Motor neuron (in vitro differentiated cells): ENCODE results near the gene RSAD2. TPM values are rescaled to one million over a fixed set of nuclear protein-coding genes. Genes with fewer than 3 reads are reported as not detected.
A peak's percentile ranks its signal among the peaks of the same experiment; 100 is the strongest.
"Not testable (repeated sequence)": the region's sequence is repeated elsewhere in the genome, so short reads cannot be mapped to it uniquely, and the experiment has no call there.

Experiments
- ATAC-seq, 8 experiments: fragments of 200-7000 bp; cut with Tn5 transposase; replicated peaks in 6 of 8; 2 replicates each; pipeline ENCODE4 v1.8.0; 2021; ENCODE audit warnings: mild to moderate bottlenecking in 8 of 8, moderate library complexity in 8 of 8
- H3K27ac ChIP-seq, 2 donors: fragments of 250-450 bp; sonication (Bioruptor Pico); 2 replicates each; pipeline ENCODE4 v1.9.0; 2021; ENCODE audit warnings: antibody characterized with exemption in 2 of 2, mild to moderate bottlenecking in 2 of 2, moderate library complexity in 1 of 2
- H3K4me1 ChIP-seq, 2 donors: fragments of 250-450 bp; sonication (Bioruptor Pico); replicated peaks in 1 of 2; 2 replicates each; pipeline ENCODE4 v1.6.1; 2021; ENCODE audit warnings: antibody characterized with exemption in 2 of 2, mild to moderate bottlenecking in 2 of 2, moderate library complexity in 1 of 2
- H3K4me3 ChIP-seq, 5 donors: fragments of 250-450 bp; sonication (Bioruptor Pico); 2 replicates each; pipeline ENCODE4 v1.9.0; 2021; ENCODE audit warnings: antibody characterized with exemption in 5 of 5, mild to moderate bottlenecking in 5 of 5, moderate library complexity in 4 of 5
- WGBS, 10 experiments: fragments of 450-650 bp; shearing (Covaris generic); methylation state at CpG; one replicate each; pipeline ENCODE4 v1.0.0; 2022; 5-methylcytosine and 5-hydroxymethylcytosine counted together
- in situ Hi-C, 9 experiments: fragments of 400-800 bp; cut with MboI; loops; one replicate each; pipeline ENCODE4 v1.15.0; 2021; ENCODE audit warnings: low sequenced_read_pairs in 9 of 9, low pct_unique_long_range_greater_than_20kb in 2 of 9; ENCODE audit not compliant: unreplicated experiment in 9 of 9
- total RNA-seq, 8 experiments: library from RNA; unstranded; fragments of 300-600 nt; gene quantifications; 2 replicates each; pipeline versions ENCODE4 v1.2.3 to v1.2.4, GENCODE V29; 2022

The RSAD2 gene
- total RNA-seq, 8 experiments from 2014 or later: 0.27 to 10.2 (median 1.1) TPM

DNA sequence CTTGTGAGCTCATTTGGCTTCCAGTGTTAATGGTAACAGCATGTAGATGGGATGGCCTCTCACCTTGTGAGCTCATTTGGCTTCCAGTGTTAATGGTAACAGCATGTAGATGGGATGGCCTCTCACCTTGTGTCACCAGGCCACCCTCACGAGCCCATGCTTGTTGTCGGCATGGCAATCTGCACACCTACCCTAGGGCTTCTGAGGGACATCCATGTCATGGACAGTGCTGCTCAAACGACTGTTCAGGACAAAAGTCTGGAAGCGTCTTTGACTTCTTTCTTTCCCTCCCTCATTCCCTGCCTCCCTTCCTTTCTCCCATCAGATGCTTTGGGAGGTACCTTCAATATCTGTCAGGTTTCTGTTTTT lies 58.1 kb downstream of the RSAD2 start:
- 78 to 100% (median 86%) methylated on average over 1 to 4 of the region's 4 CpGs; no CpG with 5 or more reads in 5 of the 10 experiments for WGBS, 10 experiments
- peak in 3 of 8 experiments; percentile 11 to 46 (median 45) for ATAC-seq
- H3K4me3 ChIP-seq, H3K27ac ChIP-seq, in situ Hi-C loops: not testable (repeated sequence)
- H3K4me1 ChIP-seq: peaks cover 18 to 20% of the 10 kb centered on the region in 2 donors

DNA sequence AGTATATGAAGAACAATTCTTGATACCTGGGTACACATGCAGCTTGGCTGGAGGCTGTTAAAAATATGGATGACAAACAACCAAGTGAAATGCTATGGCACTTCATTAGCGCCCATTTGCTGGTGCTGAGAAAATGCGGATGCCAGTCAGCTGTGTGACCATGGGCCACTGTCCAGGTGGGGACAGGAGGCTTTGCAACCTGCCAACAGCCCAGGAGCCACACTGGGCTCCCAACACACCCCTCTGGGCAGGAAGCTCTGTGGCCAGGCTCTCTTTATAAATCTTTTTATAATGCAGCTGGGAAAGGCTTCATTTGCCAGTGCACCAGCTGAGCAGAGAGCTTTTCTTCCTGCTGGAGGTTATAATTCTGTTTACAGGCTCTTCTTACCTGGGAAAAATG lies 59.6 kb downstream of the RSAD2 start:
- no peak overlapping the region for H3K27ac ChIP-seq
- no peak for ATAC-seq
- H3K4me3 ChIP-seq: no peak overlapping the region
- WGBS, 10 experiments: 80 to 100% (median 100%) methylated on average over 1 to 2 of the region's 2 CpGs; no CpG with 5 or more reads in 3 of the 10 experiments
- H3K4me1 ChIP-seq: peaks cover 11 to 18% of the 10 kb centered on the region in 2 donors
- in situ Hi-C loops: no loop called here

DNA sequence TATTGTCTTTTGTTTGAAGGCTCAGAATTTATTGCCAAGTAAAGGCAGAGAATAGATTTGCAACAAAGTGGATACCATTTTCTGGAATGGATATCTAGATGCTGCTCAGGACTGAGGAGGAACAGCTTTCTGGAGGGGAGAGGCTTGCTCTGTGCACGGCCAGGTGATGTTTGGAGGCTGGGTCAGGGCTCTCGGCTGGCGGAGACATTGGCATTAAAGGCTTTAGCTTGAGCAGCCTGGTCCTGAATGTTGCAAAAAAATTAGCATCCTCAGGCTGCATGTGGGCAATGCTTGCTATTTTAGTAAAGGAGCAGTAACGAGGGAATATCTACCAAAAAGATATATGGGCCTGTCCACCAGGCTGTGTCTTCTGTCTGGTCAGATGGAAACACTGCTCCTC lies 60.0 kb downstream of the RSAD2 start:
- no peak overlapping the region for H3K27ac ChIP-seq
- peaks cover 11 to 18% of the 10 kb centered on the region in 2 donors for H3K4me1 ChIP-seq
- no peak overlapping the region for H3K4me3 ChIP-seq
- 60 to 100% (median 83%) methylated on average over 1 to 4 of the region's 4 CpGs; no CpG with 5 or more reads in 1 of the 10 experiments for WGBS, 10 experiments
- ATAC-seq: no peak
- in situ Hi-C loops: no loop called here

DNA sequence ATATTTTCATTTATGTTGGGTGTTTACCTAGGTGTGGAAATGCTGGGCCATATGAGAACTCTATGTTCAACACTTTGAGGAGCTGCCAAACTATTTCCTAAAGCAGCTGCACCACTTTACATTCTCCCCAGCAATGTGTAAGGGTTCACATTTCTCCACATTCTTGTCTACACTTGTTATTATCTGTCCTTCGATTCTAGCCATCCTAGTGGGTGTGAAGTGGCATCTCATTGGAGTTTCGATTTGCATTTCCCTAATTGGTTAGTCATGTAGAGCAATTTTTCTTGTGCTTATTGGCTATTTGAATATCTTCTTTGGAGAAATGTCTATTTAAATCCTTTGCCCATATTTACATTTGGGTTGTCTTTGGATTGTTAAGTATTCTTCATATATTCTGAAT lies 61.5 kb downstream of the RSAD2 start:
- in situ Hi-C loops: no loop called here
- peaks cover 11 to 12% of the 10 kb centered on the region in 2 donors for H3K4me1 ChIP-seq
- peak in 3 of 8 experiments; percentile 47 to 52 (median 48) for ATAC-seq
- no peak overlapping the region for H3K27ac ChIP-seq
- 7 to 100% (median 75%) methylated on average over 1 to 2 of the region's 2 CpGs; no CpG with 5 or more reads in 1 of the 10 experiments for WGBS, 10 experiments
- H3K4me3 ChIP-seq: no peak overlapping the region

DNA sequence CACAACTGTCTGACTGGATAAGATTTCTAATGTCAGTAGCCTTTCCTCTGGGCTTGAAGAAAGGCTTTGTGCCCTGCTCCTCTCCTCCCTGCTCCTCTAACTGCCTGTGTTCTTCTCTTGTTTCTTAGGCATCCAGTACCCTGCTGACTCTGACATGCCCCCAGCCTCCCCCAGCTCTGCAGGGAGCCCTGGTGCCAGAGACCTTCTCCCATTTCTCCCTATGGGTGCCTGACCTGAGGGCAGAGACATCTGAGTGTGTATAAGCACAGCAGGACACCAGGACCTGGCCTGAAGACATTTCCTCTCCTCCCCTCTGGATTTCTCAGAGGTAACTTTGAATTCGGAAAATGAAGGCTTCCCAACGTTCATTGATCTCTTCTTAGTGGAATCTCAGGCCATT lies 63.2 kb downstream of the RSAD2 start:
- in situ Hi-C loops: no loop called here
- 43 to 100% (median 87%) methylated on average over 2 of the region's 2 CpGs; no CpG with 5 or more reads in 4 of the 10 experiments for WGBS, 10 experiments
- H3K27ac ChIP-seq: no peak overlapping the region
- no peak overlapping the region for H3K4me3 ChIP-seq
- H3K4me1 ChIP-seq: peaks cover 10 to 11% of the 10 kb centered on the region in 2 donors
- no peak for ATAC-seq

DNA sequence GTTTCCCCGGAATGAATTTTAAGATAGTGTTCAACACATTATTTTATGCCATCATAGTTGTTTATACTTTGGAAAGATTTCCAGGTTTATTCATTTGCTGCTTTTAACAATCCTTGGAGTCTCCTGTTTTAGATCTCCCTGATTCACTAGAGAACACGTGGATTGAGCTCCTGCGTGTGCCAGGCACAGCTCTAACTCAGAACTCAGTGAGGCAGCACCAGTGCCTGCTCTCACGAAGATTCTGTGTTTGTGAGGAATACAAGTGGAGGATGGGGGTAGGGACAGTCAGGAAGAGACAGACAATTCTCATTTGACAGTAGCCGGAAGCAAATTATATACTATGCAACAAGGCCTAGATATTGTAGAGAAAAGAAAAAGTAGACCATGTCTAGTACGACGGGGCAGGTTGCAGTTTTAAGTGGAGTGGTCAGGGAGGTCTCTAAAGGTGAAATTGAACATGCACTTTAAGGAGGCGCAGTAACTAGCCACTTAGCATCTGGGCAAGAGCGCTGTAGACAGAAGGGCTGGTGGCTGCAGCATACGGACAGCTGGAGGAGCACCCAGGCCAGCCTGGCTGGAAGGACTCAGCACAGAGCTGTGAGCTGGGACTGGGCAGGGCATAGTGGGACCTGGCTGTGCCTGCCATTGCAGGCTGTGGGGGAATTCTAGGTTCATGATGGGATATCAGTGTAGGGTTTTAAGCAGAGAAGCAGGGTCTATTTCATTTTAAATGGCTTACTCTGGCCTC lies 63.9 kb downstream of the RSAD2 start:
- no peak overlapping the region for H3K27ac ChIP-seq
- no peak overlapping the region for H3K4me3 ChIP-seq
- WGBS, 10 experiments: 82 to 100% (median 96%) methylated on average over 1 to 9 of the region's 10 CpGs
- H3K4me1 ChIP-seq: peaks cover 9 to 11% of the 10 kb centered on the region in 2 donors
- ATAC-seq: no peak
- in situ Hi-C loops: no loop called here

DNA sequence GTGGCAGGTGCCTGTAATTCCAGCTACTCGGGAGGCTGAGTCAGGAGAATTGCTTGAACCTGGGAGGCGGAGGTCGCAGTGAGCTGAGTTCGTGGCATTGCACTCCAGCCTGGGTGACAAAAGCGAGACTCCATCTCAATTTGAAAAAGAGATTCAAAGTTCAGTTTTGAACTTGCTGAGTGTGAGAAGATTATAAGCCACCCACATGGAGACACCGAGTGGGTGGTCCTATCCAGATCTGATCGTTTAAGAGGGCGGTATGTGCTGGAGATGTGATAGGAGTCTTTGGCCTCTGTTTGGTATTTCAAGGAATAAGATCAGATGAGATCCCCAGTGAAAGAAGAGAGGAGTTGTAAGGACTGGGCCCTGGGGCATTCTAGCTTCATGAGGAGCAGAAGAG lies 65.3 kb downstream of the RSAD2 start:
- Histone ChIP-seq H3K27ac (no peak overlapping the region), H3K4me1 (peaks cover under 1 to 1% of the 10 kb centered on the region in 2 donors), H3K4me3 (no peak overlapping the region)
- ATAC-seq: no peak
- in situ Hi-C loops: no loop called here
- 42 to 100% (median 96%) methylated on average over 1 to 8 of the region's 8 CpGs; no CpG with 5 or more reads in 3 of the 10 experiments for WGBS, 10 experiments

DNA sequence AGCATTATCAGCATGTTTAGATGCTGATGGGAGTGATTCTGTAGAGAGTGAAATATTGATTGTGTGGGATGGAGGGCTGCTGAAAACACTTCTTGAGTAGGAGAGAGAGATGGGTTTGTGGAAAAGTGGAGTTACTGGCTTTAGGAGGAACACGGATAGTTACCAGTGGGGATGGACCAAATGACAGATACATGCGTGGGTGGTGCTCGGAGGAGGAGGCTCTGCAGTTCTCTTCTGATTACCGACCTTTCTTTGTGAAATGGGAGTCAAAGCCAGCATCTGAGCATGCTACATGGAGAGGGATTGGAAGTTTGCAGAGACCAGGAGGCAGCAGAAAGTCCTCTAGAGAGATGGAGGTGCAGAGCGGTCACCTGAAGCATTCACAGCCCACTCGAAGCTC lies 65.9 kb downstream of the RSAD2 start:
- in situ Hi-C loops: no loop called here
- ATAC-seq: no peak
- H3K4me1 ChIP-seq: no peaks in the 10 kb centered on the region
- no peak overlapping the region for H3K27ac ChIP-seq
- no peak overlapping the region for H3K4me3 ChIP-seq
- 62 to 100% (median 93%) methylated on average over 1 to 6 of the region's 6 CpGs; no CpG with 5 or more reads in 2 of the 10 experiments for WGBS, 10 experiments

DNA sequence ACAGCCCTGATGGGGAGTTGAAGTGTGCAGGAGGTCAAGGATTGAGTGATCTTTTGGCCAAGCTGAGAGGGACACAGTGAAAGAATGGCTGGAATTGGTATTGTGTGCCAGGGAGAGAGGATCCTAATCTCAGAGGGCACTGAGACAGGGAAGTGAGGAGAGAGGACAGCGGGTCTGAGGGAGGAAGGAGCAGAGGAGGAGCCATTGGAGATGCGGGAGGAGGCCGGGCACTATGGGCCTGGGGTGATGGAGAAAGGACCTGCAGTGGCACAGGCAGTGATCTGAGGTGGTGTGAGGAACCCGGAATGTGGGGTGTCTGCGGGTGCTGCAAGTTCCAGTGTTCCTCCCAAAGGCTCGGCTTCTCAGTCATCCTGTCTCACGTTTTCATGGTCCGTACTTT lies 66.4 kb downstream of the RSAD2 start:
- in situ Hi-C loops: no loop called here
- no peak overlapping the region for H3K27ac ChIP-seq
- ATAC-seq: no peak
- no peaks in the 10 kb centered on the region for H3K4me1 ChIP-seq
- 90 to 100% (median 100%) methylated on average over 1 to 3 of the region's 8 CpGs; no CpG with 5 or more reads in 7 of the 10 experiments for WGBS, 10 experiments
- H3K4me3 ChIP-seq: no peak overlapping the region

DNA sequence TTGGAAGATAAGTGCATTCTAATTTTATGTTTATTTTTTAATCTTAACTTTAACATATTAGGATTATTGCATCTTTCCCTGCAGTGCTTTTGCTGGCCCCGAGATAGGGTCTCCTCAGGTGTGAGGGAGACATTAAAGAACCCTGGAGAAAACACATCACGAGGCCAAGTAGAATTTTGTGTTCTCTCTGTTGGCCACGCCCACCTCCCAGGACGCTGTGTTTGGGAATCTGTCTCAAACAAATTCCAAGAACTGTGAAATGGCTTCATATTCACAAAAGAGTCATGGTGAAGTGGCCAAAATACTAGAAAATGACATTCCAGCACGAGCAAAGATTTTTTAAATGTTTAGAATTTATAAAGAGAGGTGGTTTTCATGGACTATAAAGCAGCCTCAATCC lies 67.0 kb downstream of the RSAD2 start:
- no peak for ATAC-seq
- Histone ChIP-seq H3K4me1 (no peaks in the 10 kb centered on the region), H3K4me3 (no peak overlapping the region), H3K27ac (no peak overlapping the region)
- WGBS, 10 experiments: 58 to 100% (median 92%) methylated on average over 1 to 4 of the region's 5 CpGs; no CpG with 5 or more reads in 2 of the 10 experiments
- in situ Hi-C loops: no loop called here

DNA sequence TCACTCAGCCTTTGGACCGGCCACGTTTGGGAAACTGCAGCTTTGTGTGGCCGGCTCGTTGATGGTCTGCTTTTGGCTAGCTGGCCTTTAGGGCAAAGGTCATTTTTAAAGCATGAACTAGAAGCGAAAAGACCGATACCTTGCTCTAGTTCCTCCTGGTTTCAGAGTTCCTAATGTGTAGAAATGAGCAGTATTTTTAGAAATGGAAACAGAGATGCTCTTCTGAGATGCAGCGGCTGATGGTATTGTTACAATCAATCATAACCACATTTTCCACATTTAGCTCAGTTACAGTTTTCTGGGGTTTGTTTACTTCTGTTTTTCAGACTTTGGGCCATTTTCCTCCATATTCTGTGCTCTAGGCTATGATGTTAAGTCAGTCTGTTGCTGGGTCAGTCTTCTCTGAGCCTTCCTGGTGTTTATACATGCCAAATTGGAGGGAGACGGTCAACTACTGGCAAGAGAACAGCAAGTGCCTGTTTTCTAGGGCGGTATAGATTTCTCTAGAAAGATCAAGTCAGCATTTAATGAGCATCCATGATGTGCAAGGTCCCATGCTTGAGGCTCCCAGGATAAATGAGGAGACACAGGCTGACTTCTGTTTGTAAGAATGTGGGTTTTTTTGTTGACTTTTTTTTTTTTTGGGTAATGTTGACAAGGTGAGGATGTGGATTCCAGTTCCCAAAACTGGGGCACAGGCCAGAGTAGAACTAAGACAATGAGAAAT lies 67.7 kb downstream of the RSAD2 start:
- H3K4me1 ChIP-seq: no peaks in the 10 kb centered on the region
- no peak for ATAC-seq
- H3K27ac ChIP-seq: no peak overlapping the region
- in situ Hi-C loops: no loop called here
- WGBS, 10 experiments: 84 to 100% (median 94%) methylated on average over 1 to 9 of the region's 9 CpGs; no CpG with 5 or more reads in 1 of the 10 experiments
- H3K4me3 ChIP-seq: no peak overlapping the region

DNA sequence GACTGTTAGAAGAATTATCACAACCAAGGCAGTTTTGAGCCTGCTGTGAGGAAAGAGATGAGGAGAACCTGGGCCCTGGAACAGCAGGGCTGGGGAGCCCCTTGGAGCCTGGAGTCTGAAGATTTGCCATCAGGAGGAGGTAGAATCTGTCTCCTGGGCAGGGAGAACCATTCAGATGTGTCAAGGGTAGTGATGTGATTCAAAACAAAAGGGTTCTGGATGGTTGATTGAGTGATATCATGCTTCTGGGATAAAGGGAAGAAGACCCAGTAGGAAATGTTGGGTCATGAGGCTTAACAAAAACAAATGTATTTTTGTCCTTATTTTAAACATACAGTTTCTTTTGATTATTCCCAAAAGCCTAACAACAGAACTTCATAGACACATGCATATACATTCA lies 68.2 kb downstream of the RSAD2 start:
- Histone ChIP-seq H3K4me1 (no peaks in the 10 kb centered on the region), H3K27ac (no peak overlapping the region), H3K4me3 (no peak overlapping the region)
- ATAC-seq: no peak
- in situ Hi-C loops: no loop called here

DNA sequence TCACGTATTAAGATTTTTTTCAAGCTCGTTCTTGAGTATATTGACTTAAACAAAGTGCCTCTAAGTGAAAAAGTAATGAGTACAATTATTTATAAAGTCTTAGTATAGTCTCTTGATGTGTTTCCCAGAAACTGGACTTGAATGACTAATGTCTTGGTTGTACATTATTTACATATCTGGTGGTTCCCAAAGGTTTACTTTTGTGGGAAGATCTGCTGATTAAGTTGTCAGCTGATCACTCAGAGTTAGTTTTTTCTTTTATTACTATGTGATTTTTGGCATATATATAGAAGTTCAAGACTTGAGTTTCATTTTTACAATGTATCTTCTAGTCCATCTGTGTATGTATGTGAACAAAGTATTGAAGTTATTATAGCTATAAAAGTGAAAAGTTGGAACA lies 69.1 kb downstream of the RSAD2 start:
- in situ Hi-C loops: no loop called here
- ATAC-seq: peak in 3 of 8 experiments; percentile 78 to 91 (median 89)
- Histone ChIP-seq H3K4me1 (no peaks in the 10 kb centered on the region), H3K4me3 (no peak overlapping the region), H3K27ac (no peak overlapping the region)
- WGBS, 10 experiments: 17 to 100% (median 91%) methylated on average over 1 to 2 of the region's 2 CpGs; no CpG with 5 or more reads in 1 of the 10 experiments
